Measurements from ENCODE around the gene ALDH5A1.
A peak's percentile ranks its signal among the peaks of the same experiment; 100 is the strongest.

The ALDH5A1 gene

DNA sequence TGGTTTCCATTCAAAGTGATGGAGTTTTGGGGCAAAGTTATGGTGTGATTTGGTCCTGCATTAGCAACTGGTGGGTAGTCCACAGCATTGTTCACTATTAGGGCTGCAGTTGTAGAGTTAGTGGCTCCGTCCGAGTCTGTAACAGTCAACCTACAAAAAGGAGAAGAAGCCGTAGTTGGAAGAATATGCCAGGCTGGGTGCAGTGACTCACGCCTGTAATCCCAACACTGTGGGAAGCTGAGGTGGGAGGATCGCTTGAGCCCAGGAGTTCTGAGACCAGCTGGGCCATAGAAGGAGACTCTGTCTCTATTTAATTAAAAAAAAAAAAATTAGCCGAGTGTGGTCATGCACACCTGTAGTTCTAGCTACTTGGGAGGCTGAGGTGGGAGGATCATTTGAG, 81.7 kb downstream of the ALDH5A1 start:
- no peak for DNase-seq

DNA sequence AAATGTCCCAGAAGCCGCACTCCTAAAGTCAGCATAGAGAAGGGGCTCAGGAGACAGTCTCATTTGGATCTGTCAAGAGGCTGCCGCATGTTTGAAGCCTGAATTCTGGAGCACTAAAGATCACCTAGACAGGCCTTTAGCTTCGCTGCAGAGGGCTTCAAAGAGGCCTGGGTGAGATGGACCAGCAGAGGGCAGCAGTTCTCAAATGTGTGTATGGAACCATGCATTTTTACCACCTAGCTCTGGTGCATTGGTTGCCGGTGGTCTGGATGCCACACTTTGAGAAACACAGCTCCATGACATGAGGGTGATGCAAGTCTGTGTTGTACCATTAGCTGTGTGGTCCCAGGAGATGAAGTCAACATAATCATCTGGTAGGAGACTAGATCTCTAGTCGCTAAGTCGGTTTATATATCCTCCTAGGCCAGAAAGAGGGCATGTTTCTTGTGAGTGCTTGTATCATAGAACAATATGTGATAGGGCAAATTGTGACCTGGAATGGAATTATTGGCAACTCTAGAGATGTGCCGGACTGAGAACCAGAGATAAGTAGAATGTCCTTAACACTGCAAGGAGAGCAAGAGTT, 86.4 kb downstream of the ALDH5A1 start:
- DNase-seq, result peak; percentile 78

DNA sequence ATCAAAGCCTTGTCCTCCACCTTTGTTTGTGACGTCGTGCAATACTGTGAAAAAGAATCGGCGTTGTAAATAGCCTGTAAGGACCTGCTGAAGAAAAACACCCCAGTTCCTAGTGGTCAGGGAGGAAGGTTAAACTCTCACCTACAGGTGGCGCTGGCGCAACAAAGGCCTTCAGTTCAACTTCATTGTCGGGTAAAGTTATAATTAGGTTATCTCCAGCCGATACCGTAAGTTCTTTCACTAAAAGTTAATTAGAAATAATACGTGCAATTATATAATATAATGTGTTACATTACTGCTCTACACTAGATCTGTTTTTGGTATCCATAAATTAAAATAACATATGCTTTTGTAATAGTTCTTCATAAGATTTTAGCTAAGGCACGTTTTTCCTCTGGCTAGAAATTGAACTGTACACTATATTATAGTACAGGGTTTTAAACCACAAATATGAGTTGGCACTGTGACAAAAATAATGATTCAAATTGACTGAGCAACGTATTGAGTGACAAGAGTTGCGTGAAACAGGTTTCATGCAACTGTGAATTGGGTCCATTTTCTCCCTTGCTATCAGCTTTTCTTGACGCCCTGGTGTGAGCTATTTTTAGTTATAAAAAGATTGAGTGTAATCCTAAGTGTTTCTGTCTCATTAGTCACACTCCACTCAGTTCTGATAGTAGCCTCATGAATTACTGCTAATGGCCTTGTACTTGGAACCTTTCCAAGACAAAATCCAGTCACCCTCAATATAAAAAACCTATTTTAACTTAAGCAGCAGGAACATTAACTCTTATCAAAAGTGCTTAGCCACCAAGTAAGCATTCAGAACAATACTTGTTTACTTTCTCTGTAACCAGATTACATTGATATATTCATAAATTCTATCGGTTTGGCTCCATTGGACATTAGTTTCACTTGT, 89.0 kb downstream of the ALDH5A1 start:
- DNase-seq, result peak; percentile 97

GRCh38 chr6:24584382-24584720, 89.6 kb downstream of the ALDH5A1 start:
- DNase-seq, result peak; percentile 87
